Daoy (cell line): Measurements from ENCODE around the gene GPBP1L1. TPM values are rescaled to one million over a fixed set of nuclear protein-coding genes. Genes with fewer than 3 reads are reported as not detected.
A peak's percentile ranks its signal among the peaks of the same experiment; 100 is the strongest.
"Not testable (repeated sequence)": the region's sequence is repeated elsewhere in the genome, so short reads cannot be mapped to it uniquely, and the experiment has no call there.

Source experiments
- DNase-seq: peaks from one replicate; pipeline ENCODE4 v3.0.0-alpha.2; 2015; ENCODE audit warnings: low read depth
- total RNA-seq: library from RNA; depleted of rRNA; stranded (reverse); fragments of >200 nt; shearing (Covaris generic); gene quantifications from 2 replicates; pipeline ENCODE4 v1.2.3, GENCODE V29; 2014; rRNA removed

Gene GPBP1L1
- total RNA-seq: 112 and 117 TPM in 2 replicates

GRCh38 chr1:45686288-45687013 lies at the start of gene GPBP1L1:
Gene GPBP1L1 (minus strand): TSS chr1:45686533. CDS start chr1:45659087, 27,446 bp downstream.
- peak; percentile 99 for DNase-seq

GRCh38 chr1:45730780-45731319 lies 44.5 kb upstream of the GPBP1L1 start:
- DNase-seq: no peak

- no peak for DNase-seq
Observed at GRCh38 chr1:45730075-45730779, 43.9 kb upstream of the GPBP1L1 start.

GRCh38 chr1:45726007-45726406 lies 39.7 kb upstream of the GPBP1L1 start:
- DNase-seq: not testable (repeated sequence)

- DNase-seq: no peak
Observed at GRCh38 chr1:45723248-45723930, 37.1 kb upstream of the GPBP1L1 start.

GRCh38 chr1:45722809-45723208 lies 36.5 kb upstream of the GPBP1L1 start:
- no peak for DNase-seq

- DNase-seq: no peak
Observed at GRCh38 chr1:45721207-45721606, 34.9 kb upstream of the GPBP1L1 start.

GRCh38 chr1:45718289-45718688 lies 32.0 kb upstream of the GPBP1L1 start:
- DNase-seq: no peak

GRCh38 chr1:45717386-45717785 lies 31.1 kb upstream of the GPBP1L1 start:
- DNase-seq: not testable (repeated sequence)

- no peak for DNase-seq
Observed at GRCh38 chr1:45716700-45717099, 30.4 kb upstream of the GPBP1L1 start.

GRCh38 chr1:45713711-45714110 lies 27.4 kb upstream of the GPBP1L1 start:
- DNase-seq: no peak

GRCh38 chr1:45704637-45705036 lies 18.3 kb upstream of the GPBP1L1 start:
- DNase-seq: no peak

GRCh38 chr1:45694823-45695222 lies 8.5 kb upstream of the GPBP1L1 start:
- no peak for DNase-seq

GRCh38 chr1:45693811-45694210 lies 7.5 kb upstream of the GPBP1L1 start:
- not testable (repeated sequence) for DNase-seq

- DNase-seq: peak; percentile 88
Observed at GRCh38 chr1:45687754-45688740, 1.7 kb upstream of the GPBP1L1 start, which contains the start of gene TMEM69. Gene TMEM69 (plus strand): TSS chr1:45688181. CDS start chr1:45691069, 2,888 bp downstream.

- peak; percentile 99 for DNase-seq
Observed at GRCh38 chr1:45687014-45687753, 851 bp upstream of the GPBP1L1 start.

GRCh38 chr1:45686015-45686287 lies 382 bp downstream of the GPBP1L1 start:
- peak; percentile 61 for DNase-seq

GRCh38 chr1:45685308-45686014 lies 872 bp downstream of the GPBP1L1 start:
- DNase-seq: no peak

- DNase-seq: no peak
Observed at GRCh38 chr1:45684402-45684801, 1.9 kb downstream of the GPBP1L1 start.

GRCh38 chr1:45682942-45683341 lies 3.4 kb downstream of the GPBP1L1 start:
- no peak for DNase-seq
